Colonic mucosa (tissue), 2 donors: Measurements from ENCODE around the gene OR2A7. TPM values are rescaled to one million over a fixed set of nuclear protein-coding genes. Genes with fewer than 3 reads are reported as not detected.

Source experiments
- total RNA-seq, 2 donors: library from RNA; stranded (reverse); fragmentation: NEBNext Ultra II Directional in 1 of 2; extraction: Animal tissue kit (Norgen Biotek cat#: 25700) in 1 of 2; gene quantifications; one replicate each; pipeline ENCODE4 v1.2.1, GENCODE V29; 2021
- donor health status: DM: no; HTN: no; CAD: no.
- donor health status: DM: no; HTN: no; CAD: no.

OR2A7 gene
- total RNA-seq, 2 donors from 2014 or later = 10.7 to 13.1 TPM

Other genes with a start within 250 kb of the OR2A7 start
- not detected for gene OR2A5, start 215.8 kb downstream of the OR2A7 start, total RNA-seq
- gene OR2A25, start 195.0 kb downstream of the OR2A7 start, total RNA-seq = not detected
- gene OR2A12, start 178.5 kb downstream of the OR2A7 start, total RNA-seq = not detected
- gene OR2A2, start 155.2 kb downstream of the OR2A7 start, total RNA-seq = not detected
- not detected for gene OR2A14, start 141.6 kb downstream of the OR2A7 start, total RNA-seq
- gene CTAGE4, start 81.3 kb downstream of the OR2A7 start, total RNA-seq = 10 to 100 TPM in 1 of 2 donors, 1 to 10 TPM in 1; 9.9 to 12.1 TPM
- 10 to 100 TPM; 14.0 to 57.0 TPM for gene ARHGEF35, start 69.0 kb downstream of the OR2A7 start, total RNA-seq
- not detected for gene OR2A42, start 25.2 kb downstream of the OR2A7 start, total RNA-seq
- gene CTAGE8, start 4.5 kb upstream of the OR2A7 start, total RNA-seq = 1 to 10 TPM; 2.5 to 6.4 TPM
- not detected for gene OR2A1, start 47.6 kb upstream of the OR2A7 start, total RNA-seq
- 10 to 100 TPM; 67.1 to 83.6 TPM for gene ARHGEF5, start 90.6 kb upstream of the OR2A7 start, total RNA-seq
- not detected for gene NOBOX, start 138.9 kb upstream of the OR2A7 start, total RNA-seq